Osteocyte (in vitro differentiated cells): Measurements from ENCODE around the gene SF3B1. TPM values are rescaled to one million over a fixed set of nuclear protein-coding genes. Genes with fewer than 3 reads are reported as not detected.

Source experiments
- DNase-seq: peaks from one replicate; pipeline ENCODE4 v3.0.0; 2021; ENCODE audit warnings: mixed read lengths; ENCODE audit not compliant: unreplicated experiment; ENCODE audit errors: extremely low spot score
- H3K27ac Mint-ChIP-seq: one replicate; pipeline ENCODE4 v1.8.0; 2021; ENCODE audit warnings: mild to moderate bottlenecking, mixed read lengths; ENCODE audit not compliant: unreplicated experiment
- H3K27me3 Mint-ChIP-seq: one replicate; pipeline ENCODE4 v1.8.0; 2021; ENCODE audit warnings: mixed read lengths; ENCODE audit not compliant: unreplicated experiment
- H3K36me3 Mint-ChIP-seq: one replicate; pipeline ENCODE4 v1.8.0; 2021; ENCODE audit warnings: mixed read lengths; ENCODE audit not compliant: unreplicated experiment
- H3K4me1 Mint-ChIP-seq: one replicate; pipeline ENCODE4 v1.8.0; 2021; ENCODE audit warnings: mixed read lengths; ENCODE audit not compliant: unreplicated experiment
- H3K4me3 Mint-ChIP-seq: one replicate; pipeline ENCODE4 v1.8.0; 2021; ENCODE audit warnings: mild to moderate bottlenecking, moderate library complexity, mixed read lengths; ENCODE audit not compliant: unreplicated experiment
- H3K9me3 Mint-ChIP-seq: one replicate; pipeline ENCODE4 v1.8.0; 2021; ENCODE audit warnings: mixed read lengths; ENCODE audit not compliant: unreplicated experiment
- total RNA-seq: library from RNA; stranded (reverse); gene quantifications from 2 replicates; pipeline ENCODE4 v1.2.1, GENCODE V29; 2021
- TF ChIP-seq, protein P1 (sequence below): fragments of 200-600 bp; sonication (generic); IDR thresholded peaks from 2 replicates; pipeline ENCODE4 v1.5.0; 2021; ENCODE audit warnings: antibody characterized with exemption, mild to moderate bottlenecking, moderate library complexity

Gene SF3B1
- total RNA-seq, 1 donor from 2014 or later = 282 TPM

DNA sequence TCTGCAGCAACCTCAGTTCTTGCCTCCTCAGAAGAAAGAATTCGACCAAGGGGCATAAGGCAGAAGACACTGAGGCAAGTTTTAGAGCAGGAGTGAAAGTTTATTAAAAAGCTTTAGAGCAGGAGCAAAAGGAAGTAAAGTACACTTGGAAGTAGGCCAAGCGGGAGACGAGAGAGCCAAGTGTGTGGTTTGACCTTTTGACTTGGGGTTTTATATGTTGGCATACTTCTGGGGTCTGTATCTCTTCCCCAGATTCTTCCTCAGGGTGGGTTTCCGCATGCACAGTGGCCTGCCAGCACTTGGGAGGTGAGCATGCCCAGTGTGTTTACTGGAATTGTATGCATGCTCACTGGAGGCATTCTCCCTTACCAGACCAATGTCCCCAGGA, 64.9 kb downstream of the SF3B1 start:
- DNase-seq = no peak
- Mint-ChIP-seq H3K4me1 (peaks cover 8% of the 10 kb centered on the region), H3K36me3 (no peaks in the 10 kb centered on the region), H3K9me3 (no peaks in the 10 kb centered on the region), H3K4me3 (no peak overlapping the region), H3K27me3 (no peaks in the 10 kb centered on the region), H3K27ac (no peak overlapping the region)
- TF ChIP-seq, protein P1, sequence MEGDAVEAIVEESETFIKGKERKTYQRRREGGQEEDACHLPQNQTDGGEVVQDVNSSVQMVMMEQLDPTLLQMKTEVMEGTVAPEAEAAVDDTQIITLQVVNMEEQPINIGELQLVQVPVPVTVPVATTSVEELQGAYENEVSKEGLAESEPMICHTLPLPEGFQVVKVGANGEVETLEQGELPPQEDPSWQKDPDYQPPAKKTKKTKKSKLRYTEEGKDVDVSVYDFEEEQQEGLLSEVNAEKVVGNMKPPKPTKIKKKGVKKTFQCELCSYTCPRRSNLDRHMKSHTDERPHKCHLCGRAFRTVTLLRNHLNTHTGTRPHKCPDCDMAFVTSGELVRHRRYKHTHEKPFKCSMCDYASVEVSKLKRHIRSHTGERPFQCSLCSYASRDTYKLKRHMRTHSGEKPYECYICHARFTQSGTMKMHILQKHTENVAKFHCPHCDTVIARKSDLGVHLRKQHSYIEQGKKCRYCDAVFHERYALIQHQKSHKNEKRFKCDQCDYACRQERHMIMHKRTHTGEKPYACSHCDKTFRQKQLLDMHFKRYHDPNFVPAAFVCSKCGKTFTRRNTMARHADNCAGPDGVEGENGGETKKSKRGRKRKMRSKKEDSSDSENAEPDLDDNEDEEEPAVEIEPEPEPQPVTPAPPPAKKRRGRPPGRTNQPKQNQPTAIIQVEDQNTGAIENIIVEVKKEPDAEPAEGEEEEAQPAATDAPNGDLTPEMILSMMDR = no peak

- no peaks in the 10 kb centered on the region for H3K27me3 Mint-ChIP-seq
- peaks cover 8% of the 10 kb centered on the region for H3K4me1 Mint-ChIP-seq
- TF ChIP-seq, protein P1 = no peak
- H3K9me3 Mint-ChIP-seq = no peaks in the 10 kb centered on the region
- no peak for DNase-seq
- no peak overlapping the region for H3K4me3 Mint-ChIP-seq
- no peaks in the 10 kb centered on the region for H3K36me3 Mint-ChIP-seq
- no peak overlapping the region for H3K27ac Mint-ChIP-seq
These were observed 65.4 kb downstream of the SF3B1 start for GRCh38 chr2:197369228-197369932.

GRCh38 chr2:197368412-197368811, 66.4 kb downstream of the SF3B1 start:
- no peaks in the 10 kb centered on the region for H3K27me3 Mint-ChIP-seq
- H3K36me3 Mint-ChIP-seq = no peaks in the 10 kb centered on the region
- no peak overlapping the region for H3K4me3 Mint-ChIP-seq
- H3K9me3 Mint-ChIP-seq = no peaks in the 10 kb centered on the region
- peaks cover 8% of the 10 kb centered on the region for H3K4me1 Mint-ChIP-seq
- TF ChIP-seq, protein P1 = no peak
- H3K27ac Mint-ChIP-seq = no peak overlapping the region
- DNase-seq = no peak

- TF ChIP-seq, protein P1 = no peak
- no peaks in the 10 kb centered on the region for H3K9me3 Mint-ChIP-seq
- H3K36me3 Mint-ChIP-seq = no peaks in the 10 kb centered on the region
- H3K27me3 Mint-ChIP-seq = no peaks in the 10 kb centered on the region
- H3K4me3 Mint-ChIP-seq = no peak overlapping the region
- H3K4me1 Mint-ChIP-seq = peaks cover 6% of the 10 kb centered on the region
- no peak overlapping the region for H3K27ac Mint-ChIP-seq
- DNase-seq = no peak
These were observed 70.8 kb downstream of the SF3B1 start for GRCh38 chr2:197363998-197364397.

DNA sequence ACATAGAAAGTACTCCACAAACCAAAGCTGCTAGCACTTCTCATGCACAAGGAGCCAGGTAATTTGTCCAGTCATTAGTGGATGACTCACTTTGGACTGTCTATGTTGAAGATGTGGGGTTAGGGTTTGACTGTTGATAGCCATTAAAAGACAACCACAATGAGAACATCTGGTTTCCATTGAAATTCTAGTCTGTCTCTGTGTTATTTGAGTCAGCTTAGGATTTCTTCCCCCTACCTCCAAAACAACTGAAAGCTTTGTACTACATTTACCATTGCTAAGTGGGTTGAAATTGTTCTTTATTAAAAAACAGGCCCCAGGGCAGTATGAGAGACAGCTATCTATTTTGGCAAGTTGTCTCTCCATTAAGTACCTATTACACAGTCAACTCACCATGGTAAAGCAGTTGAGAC, 74.1 kb downstream of the SF3B1 start:
- TF ChIP-seq, protein P1 = no peak
- peaks cover 6% of the 10 kb centered on the region for H3K4me1 Mint-ChIP-seq
- no peaks in the 10 kb centered on the region for H3K36me3 Mint-ChIP-seq
- H3K4me3 Mint-ChIP-seq = no peak overlapping the region
- no peaks in the 10 kb centered on the region for H3K27me3 Mint-ChIP-seq
- no peaks in the 10 kb centered on the region for H3K9me3 Mint-ChIP-seq
- DNase-seq = no peak
- H3K27ac Mint-ChIP-seq = no peak overlapping the region
